ENCODE measurements around the gene B2M.
"Not testable (repeated sequence)": the region's sequence is repeated elsewhere in the genome, so short reads cannot be mapped to it uniquely, and the experiment has no call there.

Gene B2M

DNA sequence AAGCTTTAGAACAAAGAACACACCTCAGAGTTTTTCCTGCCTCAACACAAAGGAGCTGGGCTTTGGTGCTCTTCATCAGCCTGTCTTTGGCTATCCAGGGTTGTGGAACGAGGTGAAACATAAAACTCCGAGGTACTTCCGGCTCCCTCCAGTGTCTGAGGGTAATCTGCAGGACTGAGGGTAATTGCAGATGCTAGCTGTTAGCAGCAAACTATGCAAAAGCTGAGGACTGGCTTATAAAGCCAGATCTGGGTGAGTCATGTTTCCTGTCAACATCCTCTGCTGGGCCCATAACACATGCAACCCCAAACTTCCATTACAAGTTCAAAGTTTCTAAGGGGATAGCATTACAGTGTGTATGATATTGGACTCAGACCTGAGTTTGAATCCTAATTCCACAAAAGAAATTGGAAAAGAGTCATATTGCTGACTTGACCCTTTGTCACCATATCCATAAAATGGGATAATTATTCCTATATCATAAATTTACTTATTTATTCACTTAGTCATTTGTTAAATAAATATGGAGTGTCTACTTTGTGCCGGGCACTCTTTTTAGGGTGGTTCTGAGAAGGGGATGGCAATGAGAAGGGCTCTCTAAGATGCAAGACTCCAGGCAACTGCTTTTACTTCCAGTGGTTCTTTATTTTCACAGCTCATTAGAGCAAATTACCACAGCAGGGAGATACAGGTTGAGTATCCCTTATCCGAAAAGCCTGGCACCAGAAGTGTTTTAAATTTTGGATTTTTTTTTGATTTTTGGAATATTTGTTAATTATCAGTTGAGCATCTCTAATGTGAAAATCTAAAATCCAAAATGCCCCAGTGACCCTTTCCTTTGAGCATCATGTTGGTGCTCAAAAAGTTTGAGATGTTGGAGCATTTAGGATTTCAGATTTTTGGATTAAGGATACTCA is 15.5 kb downstream of the B2M start:
- Mint-ChIP-seq H3K4me3 (peak overlapping the region; percentile 87), H3K4me1 (ENCODE audit: low read depth) (peaks cover 70% of the 10 kb centered on the region)
- peak; percentile 65 for DNase-seq

DNA sequence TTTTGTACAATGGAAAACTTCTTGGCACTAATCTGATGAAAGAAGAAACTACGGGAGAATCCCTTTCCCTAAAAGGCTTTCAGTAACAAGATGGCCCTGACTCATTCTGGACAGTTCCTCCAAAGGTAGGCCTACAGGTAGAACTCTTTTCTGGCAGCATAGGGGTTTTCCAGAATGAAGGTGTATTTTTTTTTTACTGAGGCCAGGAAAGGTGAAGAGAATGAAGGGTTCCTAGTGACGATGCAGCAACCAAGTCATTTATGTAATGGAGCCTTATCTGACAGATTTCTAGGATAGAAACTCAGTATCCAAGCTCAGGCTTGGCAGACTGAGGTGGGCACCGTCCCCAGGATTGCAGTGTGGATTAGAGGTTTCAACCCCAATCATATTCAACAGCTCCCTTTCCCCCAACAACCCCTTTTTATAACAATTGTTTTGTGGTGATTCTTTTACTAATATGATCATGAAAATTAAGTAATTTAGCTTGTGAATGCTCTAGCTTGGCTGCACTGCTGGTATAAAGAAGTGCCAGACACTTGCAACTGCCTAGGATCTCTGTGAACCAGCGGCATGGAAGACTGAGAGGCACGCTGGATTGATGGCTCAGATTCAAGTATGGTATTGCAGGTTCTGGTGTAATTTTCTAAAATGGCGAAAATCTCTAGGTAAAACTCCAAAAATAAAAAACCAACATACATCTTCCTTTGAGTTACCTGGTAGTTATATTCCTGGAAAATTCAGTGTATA is 16.3 kb downstream of the B2M start:
- DNase-seq: no peak

More for the DNA sequence above, 15.5 kb downstream of the B2M start:
- peak overlapping the region; percentile 100 for H3K27ac Mint-ChIP-seq
- H3K36me3 Mint-ChIP-seq (ENCODE audit: low read depth): peaks cover 32% of the 10 kb centered on the region
- no peaks in the 10 kb centered on the region for H3K27me3 Mint-ChIP-seq
- no peaks in the 10 kb centered on the region for H3K9me3 Mint-ChIP-seq

DNA sequence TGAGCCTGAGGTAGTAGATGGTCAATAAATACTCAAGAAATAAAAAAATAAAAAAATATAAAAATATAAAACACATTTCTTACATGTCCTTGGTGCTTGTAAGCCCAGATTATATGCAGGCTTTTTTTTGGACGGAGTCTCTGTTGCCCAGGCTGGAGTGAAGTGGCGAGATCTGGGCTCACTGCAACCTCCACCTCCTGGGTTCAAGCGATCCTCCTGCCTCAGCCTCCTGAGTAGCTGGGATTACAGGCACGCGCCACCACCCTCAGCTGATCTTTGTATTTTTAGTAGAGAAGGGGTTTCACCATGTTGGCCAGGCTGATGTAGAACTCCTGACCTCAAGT is 16.9 kb downstream of the B2M start:
- H3K4me3 Mint-ChIP-seq: peak overlapping the region; percentile 100
- not testable (repeated sequence) for H3K9me3 Mint-ChIP-seq, H3K27me3 Mint-ChIP-seq, DNase-seq
- peaks cover 42% of the 10 kb centered on the region for H3K36me3 Mint-ChIP-seq (ENCODE audit: low read depth)
- peaks cover 70% of the 10 kb centered on the region for H3K4me1 Mint-ChIP-seq (ENCODE audit: low read depth)
- H3K27ac Mint-ChIP-seq: peak overlapping the region; percentile 100

More for the DNA sequence above, 16.3 kb downstream of the B2M start:
- Mint-ChIP-seq H3K4me1 (ENCODE audit: low read depth) (peaks cover 72% of the 10 kb centered on the region), H3K9me3 (no peaks in the 10 kb centered on the region), H3K36me3 (ENCODE audit: low read depth) (peaks cover 40% of the 10 kb centered on the region), H3K27me3 (no peaks in the 10 kb centered on the region), H3K4me3 (peak overlapping the region; percentile 87), H3K27ac (peak overlapping the region; percentile 100)

DNA sequence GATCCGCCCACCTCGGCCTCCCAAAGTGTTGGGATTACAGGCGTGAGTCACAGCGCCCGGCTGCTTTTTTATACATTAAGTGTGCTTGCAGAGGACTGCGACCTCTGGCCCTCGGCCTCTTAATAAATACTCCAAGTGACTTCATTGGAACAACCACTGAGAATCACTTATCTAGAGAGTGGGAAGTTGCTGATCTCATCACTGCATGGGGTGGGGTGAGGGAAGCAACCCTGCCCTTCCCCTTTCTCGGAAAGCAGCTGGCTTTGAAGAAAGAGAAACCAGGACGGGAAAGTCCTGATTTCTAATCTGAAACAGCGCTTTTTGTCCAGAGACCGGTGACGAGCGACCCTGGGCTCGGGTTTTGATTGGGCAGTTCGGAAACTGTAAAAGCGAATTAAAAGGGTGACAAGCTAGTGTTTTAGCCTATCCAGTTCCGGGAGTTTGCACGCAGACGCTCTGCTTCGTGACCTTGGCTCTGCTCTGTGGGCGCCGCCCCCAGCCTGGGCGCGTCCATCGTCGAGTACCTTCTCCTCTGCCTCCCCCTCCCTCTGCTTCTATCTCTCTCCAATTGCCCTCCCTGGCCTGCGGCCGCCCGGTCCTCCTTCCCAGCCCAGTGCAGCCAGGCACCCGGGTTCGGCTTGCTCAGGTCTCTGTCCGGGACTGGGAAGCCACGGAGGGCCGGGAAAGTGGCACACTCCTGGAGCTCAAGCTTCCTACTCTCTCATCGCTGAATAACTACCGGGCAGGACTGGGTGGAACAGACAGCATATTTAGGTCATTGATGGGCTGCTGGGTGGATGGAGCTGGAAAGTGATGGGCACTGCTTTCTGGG is 17.5 kb downstream of the B2M start:
- peak; percentile 94 for DNase-seq
- H3K27ac Mint-ChIP-seq: peak overlapping the region; percentile 100
- H3K4me3 Mint-ChIP-seq: peak overlapping the region; percentile 100
- H3K27me3 Mint-ChIP-seq: no peaks in the 10 kb centered on the region
- H3K9me3 Mint-ChIP-seq: no peaks in the 10 kb centered on the region
- peaks cover 48% of the 10 kb centered on the region for H3K36me3 Mint-ChIP-seq (ENCODE audit: low read depth)
- peaks cover 73% of the 10 kb centered on the region for H3K4me1 Mint-ChIP-seq (ENCODE audit: low read depth)

DNA sequence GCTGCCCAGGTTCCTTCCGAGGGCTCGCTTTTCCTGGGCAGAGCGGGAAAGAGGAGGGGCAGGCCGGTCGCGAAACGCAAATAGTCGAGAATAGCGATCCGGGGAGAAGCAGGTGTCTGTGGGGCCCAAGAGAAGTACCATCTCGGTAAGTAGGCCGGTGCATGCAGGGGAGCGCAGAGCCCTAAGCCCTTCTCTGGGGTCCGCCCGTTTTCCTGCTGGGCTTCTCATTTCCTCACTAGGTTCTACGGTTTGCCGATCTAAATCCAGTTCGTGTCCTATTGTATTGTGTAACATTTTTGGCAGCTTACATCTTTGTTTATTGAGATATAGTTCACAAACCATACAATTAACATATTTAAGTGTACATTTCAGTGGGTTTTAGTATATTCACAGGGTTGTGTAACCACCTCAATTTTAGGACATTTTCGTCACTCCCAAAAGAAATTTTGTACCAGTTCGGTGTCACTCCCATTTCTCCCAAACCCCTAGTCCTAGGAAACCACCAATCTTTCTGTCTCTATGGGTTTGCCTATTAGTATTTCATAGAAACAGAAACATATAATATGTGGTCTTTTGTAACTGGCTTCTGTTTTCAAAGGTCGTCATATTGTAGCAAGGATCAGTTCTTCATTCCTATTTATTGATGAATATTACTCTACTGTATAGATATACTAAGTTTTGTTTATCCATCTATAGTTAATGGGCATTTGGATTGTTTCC is 18.3 kb downstream of the B2M start:
- peak overlapping the region; percentile 100 for H3K27ac Mint-ChIP-seq
- peaks cover 49% of the 10 kb centered on the region for H3K36me3 Mint-ChIP-seq (ENCODE audit: low read depth)
- no peak for DNase-seq
- peak overlapping the region; percentile 100 for H3K4me3 Mint-ChIP-seq
- no peaks in the 10 kb centered on the region for H3K27me3 Mint-ChIP-seq
- H3K9me3 Mint-ChIP-seq: no peaks in the 10 kb centered on the region
- H3K4me1 Mint-ChIP-seq (ENCODE audit: low read depth): peaks cover 72% of the 10 kb centered on the region

DNA sequence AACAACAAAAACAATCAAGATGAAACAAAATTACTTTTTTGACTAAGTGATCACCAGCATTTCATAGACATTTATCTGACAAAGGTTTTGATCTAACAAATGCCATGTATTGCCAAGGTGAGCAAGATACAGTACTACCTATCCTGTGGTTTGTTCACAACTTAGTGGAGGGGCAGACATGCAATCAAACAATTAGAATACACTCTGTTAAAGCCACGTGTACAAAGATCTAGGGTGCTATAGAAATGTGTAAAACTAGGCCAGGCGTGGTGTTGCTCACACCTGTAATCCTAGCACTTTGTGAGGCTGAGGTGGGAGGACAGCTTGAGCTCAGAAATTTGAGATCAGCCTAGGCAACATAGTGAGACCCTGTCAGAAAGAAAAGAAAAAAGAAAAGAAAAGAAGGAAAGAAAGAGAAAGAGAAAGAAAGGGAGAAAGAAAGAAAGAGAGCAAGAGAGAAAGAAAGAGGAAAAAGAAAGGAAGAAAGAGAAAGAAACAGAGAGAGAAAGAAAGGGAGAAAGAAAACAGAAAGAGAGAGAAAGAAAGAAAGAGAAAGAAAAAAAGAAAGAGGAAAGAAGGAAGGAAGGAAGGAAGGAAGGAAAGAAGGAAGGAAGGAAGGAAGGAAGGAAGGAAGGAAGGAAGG is 23.6 kb downstream of the B2M start:
- no peak for DNase-seq
- no peaks in the 10 kb centered on the region for H3K27me3 Mint-ChIP-seq
- H3K36me3 Mint-ChIP-seq (ENCODE audit: low read depth): peaks cover 39% of the 10 kb centered on the region
- peaks cover 74% of the 10 kb centered on the region for H3K4me1 Mint-ChIP-seq (ENCODE audit: low read depth)
- no peaks in the 10 kb centered on the region for H3K9me3 Mint-ChIP-seq
- H3K27ac Mint-ChIP-seq: peak overlapping the region; percentile 95
- H3K4me3 Mint-ChIP-seq: peak overlapping the region; percentile 78

DNA sequence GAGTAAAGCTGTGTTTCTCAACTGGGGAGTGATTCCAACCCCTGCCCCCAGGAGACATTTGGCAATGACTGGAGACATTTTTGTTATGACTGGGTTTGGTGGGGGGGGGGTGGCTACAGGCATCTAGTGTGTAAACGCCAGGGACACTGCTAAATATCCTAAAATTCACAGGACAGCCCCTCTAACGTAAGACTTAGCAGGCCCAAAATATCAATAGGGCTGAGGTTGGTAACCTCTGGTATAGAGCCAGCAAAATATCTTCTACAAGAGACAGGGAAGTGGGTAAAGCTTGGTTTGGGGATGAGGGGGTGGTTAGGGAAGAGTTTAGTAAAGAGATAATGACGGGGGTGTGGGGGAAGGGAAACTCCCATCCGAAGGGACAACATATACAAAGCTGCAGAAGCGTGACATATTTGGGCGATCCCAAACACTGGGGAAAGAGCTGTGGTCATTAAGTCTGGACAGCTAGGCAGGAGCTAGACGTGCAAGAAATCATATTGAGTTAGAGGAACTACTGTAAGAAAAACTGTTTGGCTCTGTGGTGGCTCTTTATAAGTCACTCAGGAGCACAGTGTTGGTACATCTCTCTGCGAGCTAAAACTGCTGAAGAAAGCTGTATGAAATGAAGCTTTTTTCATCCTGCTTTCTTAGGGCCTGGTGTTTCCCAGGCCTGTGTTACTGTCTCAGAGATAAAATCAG is 24.3 kb downstream of the B2M start:
- peaks cover 71% of the 10 kb centered on the region for H3K4me1 Mint-ChIP-seq (ENCODE audit: low read depth)

DNA sequence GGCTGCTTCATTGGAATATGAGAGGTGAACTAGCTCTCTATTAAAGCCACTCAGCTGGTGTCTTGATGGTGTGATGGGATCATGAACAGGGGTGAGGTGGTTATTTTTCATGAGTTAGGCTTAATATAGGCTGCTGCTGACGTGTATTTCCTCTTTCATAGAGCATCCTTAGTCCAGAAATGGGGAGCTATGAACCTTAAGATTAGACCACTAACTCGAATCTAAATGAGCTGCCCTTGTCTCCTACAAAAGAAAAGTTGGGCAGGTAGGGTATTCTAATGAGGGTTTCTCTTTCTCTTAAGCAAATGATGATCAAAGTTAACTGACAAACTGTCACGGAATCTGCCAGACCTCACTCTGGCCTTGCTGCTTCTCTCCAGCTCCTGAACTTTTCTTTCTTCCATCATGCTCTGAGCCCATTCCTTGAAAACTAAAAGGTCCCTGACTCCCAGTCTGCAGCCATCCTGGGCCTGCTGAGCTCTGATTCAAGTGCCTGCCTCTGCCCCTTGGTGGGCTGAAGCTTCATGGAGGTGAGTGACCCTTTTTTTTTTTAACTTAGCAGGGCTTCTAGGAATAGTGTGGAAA is 25.0 kb downstream of the B2M start, which contains the start of gene TRIM69:
Gene TRIM69, plus strand, starts transcription at position 348 of the 585 bp plus-strand sequence. Its CDS starts 177 bp downstream, at position 525.
- Mint-ChIP-seq H3K27me3 (no peaks in the 10 kb centered on the region), H3K4me3 (peak within 1 kb of the TSS; percentile 78), H3K4me1 (ENCODE audit: low read depth) (peaks cover 67% of the 10 kb centered on the region), H3K27ac (peak within 1 kb of the TSS; percentile 95), H3K36me3 (ENCODE audit: low read depth) (peaks cover 28% of the 10 kb centered on the region), H3K9me3 (no peaks in the 10 kb centered on the region)
- no peak for DNase-seq

More for the DNA sequence above, 24.3 kb downstream of the B2M start:
- Mint-ChIP-seq H3K4me3 (peak overlapping the region; percentile 78), H3K27ac (peak overlapping the region; percentile 95), H3K27me3 (no peaks in the 10 kb centered on the region), H3K9me3 (no peaks in the 10 kb centered on the region), H3K36me3 (ENCODE audit: low read depth) (peaks cover 33% of the 10 kb centered on the region)
- DNase-seq: peak; percentile 58

DNA sequence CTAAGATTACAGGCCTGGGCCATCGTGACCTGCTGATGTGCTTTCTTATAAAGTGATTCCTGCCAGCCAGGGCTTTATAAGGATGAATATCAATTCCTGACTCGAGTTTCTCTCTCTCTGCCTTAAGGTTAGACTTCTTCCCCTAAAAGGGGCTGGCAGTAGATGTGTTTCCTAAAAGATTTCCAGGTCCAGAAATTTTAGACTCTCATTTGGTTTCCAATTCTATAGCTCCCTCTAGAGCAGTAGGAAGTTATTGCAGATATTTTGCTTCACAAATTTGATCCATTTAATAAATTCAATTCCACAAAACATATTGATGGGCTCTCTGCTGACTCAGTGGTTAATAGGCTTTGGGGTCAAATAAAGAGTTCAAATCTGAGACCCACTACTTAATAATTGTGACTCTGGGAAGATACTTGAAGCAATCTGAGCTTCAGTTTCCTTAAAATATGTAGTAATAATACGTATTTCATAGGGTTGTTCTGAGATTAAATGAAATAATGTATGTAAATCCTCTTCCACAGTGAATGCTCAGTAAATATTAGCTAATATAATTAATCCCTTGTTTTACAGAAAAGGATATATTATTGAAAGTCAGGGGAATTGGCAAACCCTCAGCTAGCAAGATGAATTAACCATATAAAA is 27.1 kb downstream of the B2M start:
- H3K4me1 Mint-ChIP-seq (ENCODE audit: low read depth): peaks cover 51% of the 10 kb centered on the region
- no peak for DNase-seq
- peak overlapping the region; percentile 60 for H3K4me3 Mint-ChIP-seq
- H3K27ac Mint-ChIP-seq: peak overlapping the region; percentile 81
- peaks cover 9% of the 10 kb centered on the region for H3K36me3 Mint-ChIP-seq (ENCODE audit: low read depth)
- H3K27me3 Mint-ChIP-seq: no peaks in the 10 kb centered on the region
- no peaks in the 10 kb centered on the region for H3K9me3 Mint-ChIP-seq

DNA sequence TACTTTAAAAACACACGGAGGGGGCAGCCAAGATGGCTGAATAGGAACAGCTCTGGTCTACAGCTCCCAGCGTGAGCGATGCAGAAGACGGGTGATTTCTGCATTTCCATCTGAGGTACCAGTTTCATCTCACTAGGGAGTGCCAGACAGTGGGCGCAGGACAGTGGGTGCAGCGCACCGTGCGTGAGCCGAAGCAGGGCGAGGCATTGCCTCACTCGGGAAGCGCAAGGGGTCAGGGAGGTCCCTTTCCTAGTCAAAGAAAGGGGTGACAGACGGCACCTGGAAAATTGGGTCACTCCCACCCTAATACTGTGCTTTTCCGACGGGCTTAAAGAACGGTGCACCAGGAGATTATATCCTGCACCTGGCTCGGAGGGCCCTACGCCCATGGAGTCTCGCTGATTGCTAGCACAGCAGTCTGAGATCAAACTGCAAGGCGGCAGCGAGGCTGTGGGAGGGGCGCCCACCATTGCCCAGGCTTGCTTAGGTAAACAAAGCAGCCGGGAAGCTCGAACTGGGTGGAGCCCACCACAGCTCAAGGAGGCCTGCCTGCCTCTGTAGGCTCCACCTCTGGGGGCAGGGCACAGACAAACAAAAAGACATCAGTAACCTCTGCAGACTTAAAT is 28.0 kb downstream of the B2M start:
- DNase-seq; H3K9me3 Mint-ChIP-seq; H3K27ac Mint-ChIP-seq; H3K36me3 Mint-ChIP-seq (ENCODE audit: low read depth); H3K27me3 Mint-ChIP-seq; H3K4me3 Mint-ChIP-seq: not testable (repeated sequence)
- H3K4me1 Mint-ChIP-seq (ENCODE audit: low read depth): peaks cover 43% of the 10 kb centered on the region

DNA sequence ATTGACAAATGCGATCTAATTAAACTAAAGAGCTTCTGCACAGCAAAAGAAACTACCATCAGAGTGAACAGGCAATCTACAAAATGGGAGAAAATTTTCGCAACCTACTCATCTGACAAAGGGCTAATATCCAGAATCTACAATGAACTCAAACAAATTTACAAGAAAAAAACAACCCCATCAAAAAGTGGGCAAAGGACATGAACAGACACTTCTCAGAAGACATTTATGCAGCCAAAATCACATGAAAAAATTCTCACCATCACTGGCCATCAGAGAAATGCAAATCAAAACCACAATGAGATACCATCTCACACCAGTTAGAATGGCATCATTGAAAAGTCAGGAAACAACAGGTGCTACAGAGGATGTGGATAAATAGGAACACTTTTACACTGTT is 32.1 kb downstream of the B2M start:
- H3K4me1 Mint-ChIP-seq (ENCODE audit: low read depth): peaks cover 12% of the 10 kb centered on the region
- H3K4me3 Mint-ChIP-seq; H3K27me3 Mint-ChIP-seq; H3K27ac Mint-ChIP-seq; H3K36me3 Mint-ChIP-seq (ENCODE audit: low read depth); H3K9me3 Mint-ChIP-seq; DNase-seq: not testable (repeated sequence)

DNA sequence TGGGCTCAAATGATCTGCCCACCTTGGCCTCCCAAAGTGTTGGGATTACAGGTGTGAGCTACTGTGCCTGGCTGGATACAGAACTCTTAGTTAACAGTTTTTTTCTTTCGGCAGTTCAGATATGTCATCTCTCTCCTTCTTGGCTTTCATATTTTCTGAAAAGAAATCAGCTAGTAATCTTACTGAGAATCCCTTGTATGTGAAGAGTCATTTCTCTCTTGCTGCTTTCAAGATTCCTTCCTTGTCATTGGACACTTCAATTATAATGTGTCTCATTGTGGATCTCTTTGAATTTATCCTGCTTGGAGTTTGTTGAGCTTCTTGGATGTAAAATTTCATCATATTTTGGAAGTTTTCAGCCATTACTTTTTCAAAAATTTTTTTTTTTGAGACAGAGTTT is 42.0 kb downstream of the B2M start:
- Mint-ChIP-seq H3K27ac (no peak overlapping the region), H3K4me3 (no peak overlapping the region), H3K4me1 (ENCODE audit: low read depth) (peaks cover 23% of the 10 kb centered on the region), H3K9me3 (peaks cover 22% of the 10 kb centered on the region), H3K27me3 (no peaks in the 10 kb centered on the region), H3K36me3 (ENCODE audit: low read depth) (peaks cover 23% of the 10 kb centered on the region)
- no peak for DNase-seq
